ENCODE data around the gene P3H3.
"Not testable (repeated sequence)": the region's sequence is repeated elsewhere in the genome, so short reads cannot be mapped to it uniquely, and the experiment has no call there.

The P3H3 gene

GRCh38 chr12:6866163-6866919 lies 38.1 kb downstream of the P3H3 start:
- DNase-seq (ENCODE audit: low read depth in 2 of 2): no peak
- peak overlapping the region in 1 of 2 donors; percentile 98 for H3K4me3 ChIP-seq (replicated peaks in 1 of 2; ENCODE audit: low read depth in 2 of 2, low read length in 2 of 2)
- TF ChIP-seq CTCF (IDR thresholded peaks at IDR 0.05; ENCODE audit: low read depth, low read length): no peak

- peak overlapping the region; percentile 53 to 98 for H3K4me3 ChIP-seq (replicated peaks in 1 of 2; ENCODE audit: low read depth in 2 of 2, low read length in 2 of 2)
- TF ChIP-seq CTCF (IDR thresholded peaks at IDR 0.05; ENCODE audit: low read depth, low read length): no peak
- DNase-seq (ENCODE audit: low read depth in 2 of 2): no peak
Measured at GRCh38 chr12:6866920-6867412, 38.8 kb downstream of the P3H3 start.

GRCh38 chr12:6867413-6868210 lies 39.4 kb downstream of the P3H3 start, which contains the start of gene TPI1:
Gene TPI1, plus strand, starts transcription at chr12:6867531. Its CDS starts 36 bp downstream, at chr12:6867567.
- H3K4me3 ChIP-seq (replicated peaks in 1 of 2; ENCODE audit: low read depth in 2 of 2, low read length in 2 of 2): peak within 1 kb of the TSS; percentile 78 to 98
- peak; percentile 83 to 89 for DNase-seq (ENCODE audit: low read depth in 2 of 2)
- no peak for TF ChIP-seq CTCF (IDR thresholded peaks at IDR 0.05; ENCODE audit: low read depth, low read length)

GRCh38 chr12:6868211-6869048 lies 40.2 kb downstream of the P3H3 start:
- DNase-seq (ENCODE audit: low read depth in 2 of 2): peak in 1 of 2 donors; percentile 50
- H3K4me3 ChIP-seq (replicated peaks in 1 of 2; ENCODE audit: low read depth in 2 of 2, low read length in 2 of 2): peak overlapping the region; percentile 78 to 98
- peak; percentile 20 for TF ChIP-seq CTCF (IDR thresholded peaks at IDR 0.05; ENCODE audit: low read depth, low read length)

- DNase-seq (ENCODE audit: low read depth in 2 of 2): peak; percentile 79 to 81
- peak overlapping the region; percentile 78 to 98 for H3K4me3 ChIP-seq (replicated peaks in 1 of 2; ENCODE audit: low read depth in 2 of 2, low read length in 2 of 2)
- TF ChIP-seq CTCF (IDR thresholded peaks at IDR 0.05; ENCODE audit: low read depth, low read length): peak; percentile 90
Measured at GRCh38 chr12:6869049-6870021, 41.1 kb downstream of the P3H3 start.

- H3K4me3 ChIP-seq (replicated peaks in 1 of 2; ENCODE audit: low read depth in 2 of 2, low read length in 2 of 2); DNase-seq (ENCODE audit: low read depth in 2 of 2): not testable (repeated sequence)
Measured at GRCh38 chr12:6870304-6870703, 42.1 kb downstream of the P3H3 start.
